Stimulated activated naive CD4-positive, alpha-beta T cell (primary cell): ENCODE measurements around the gene POU6F2.

Experiments used
- DNase-seq, 6 experiments: peaks; one replicate each; lab custom pipeline; 2025; lab: John Stamatoyannopoulos, UW

Gene POU6F2

GRCh38 chr7:39069896-39070881 is 92.5 kb downstream of the POU6F2 start:
- DNase-seq = no peak

- DNase-seq = no peak
Observed at GRCh38 chr7:39071116-39071515, 93.4 kb downstream of the POU6F2 start.

- no peak for DNase-seq
Observed at GRCh38 chr7:39073432-39073831, 95.7 kb downstream of the POU6F2 start.

- no peak for DNase-seq
Observed at GRCh38 chr7:39075210-39075609, 97.5 kb downstream of the POU6F2 start.

- DNase-seq = no peak
Observed at GRCh38 chr7:39083781-39084180, 106.1 kb downstream of the POU6F2 start.

GRCh38 chr7:39084349-39084748 is 106.6 kb downstream of the POU6F2 start:
- DNase-seq = no peak

GRCh38 chr7:39085189-39085588 is 107.5 kb downstream of the POU6F2 start:
- DNase-seq = no peak

GRCh38 chr7:39085590-39086049 is 107.9 kb downstream of the POU6F2 start:
- DNase-seq = no peak

GRCh38 chr7:39086638-39087360 is 109.1 kb downstream of the POU6F2 start:
- DNase-seq = no peak

GRCh38 chr7:39088730-39089593 is 111.3 kb downstream of the POU6F2 start:
- DNase-seq = no peak

- DNase-seq = no peak
Observed at GRCh38 chr7:39091145-39091544, 113.4 kb downstream of the POU6F2 start.

- DNase-seq = no peak
Observed at GRCh38 chr7:39091774-39092173, 114.1 kb downstream of the POU6F2 start.

GRCh38 chr7:39094731-39095130 is 117.0 kb downstream of the POU6F2 start:
- DNase-seq = no peak

- DNase-seq = no peak
Observed at GRCh38 chr7:39095875-39096619, 118.3 kb downstream of the POU6F2 start.

GRCh38 chr7:39098506-39098905 is 120.8 kb downstream of the POU6F2 start:
- DNase-seq = no peak

- DNase-seq = no peak
Observed at GRCh38 chr7:39099146-39099545, 121.4 kb downstream of the POU6F2 start.

GRCh38 chr7:39100270-39100669 is 122.6 kb downstream of the POU6F2 start:
- no peak for DNase-seq

GRCh38 chr7:39102234-39102633 is 124.5 kb downstream of the POU6F2 start:
- no peak for DNase-seq

- DNase-seq = no peak
Observed at GRCh38 chr7:39105720-39106119, 128.0 kb downstream of the POU6F2 start.

- DNase-seq = no peak
Observed at GRCh38 chr7:39125846-39126245, 148.1 kb downstream of the POU6F2 start.

GRCh38 chr7:39127058-39127457 is 149.3 kb downstream of the POU6F2 start:
- no peak for DNase-seq
